ENCODE data around the gene ZNF93. TPM values are rescaled to one million over a fixed set of nuclear protein-coding genes. Genes with fewer than 3 reads are reported as not detected.
A peak's percentile ranks its signal among the peaks of the same experiment; 100 is the strongest.
"Not testable (repeated sequence)": the region's sequence is repeated elsewhere in the genome, so short reads cannot be mapped to it uniquely, and the experiment has no call there.

ZNF93 gene
- total RNA-seq, 1 experiment from 2014 or later, result not detected

DNA sequence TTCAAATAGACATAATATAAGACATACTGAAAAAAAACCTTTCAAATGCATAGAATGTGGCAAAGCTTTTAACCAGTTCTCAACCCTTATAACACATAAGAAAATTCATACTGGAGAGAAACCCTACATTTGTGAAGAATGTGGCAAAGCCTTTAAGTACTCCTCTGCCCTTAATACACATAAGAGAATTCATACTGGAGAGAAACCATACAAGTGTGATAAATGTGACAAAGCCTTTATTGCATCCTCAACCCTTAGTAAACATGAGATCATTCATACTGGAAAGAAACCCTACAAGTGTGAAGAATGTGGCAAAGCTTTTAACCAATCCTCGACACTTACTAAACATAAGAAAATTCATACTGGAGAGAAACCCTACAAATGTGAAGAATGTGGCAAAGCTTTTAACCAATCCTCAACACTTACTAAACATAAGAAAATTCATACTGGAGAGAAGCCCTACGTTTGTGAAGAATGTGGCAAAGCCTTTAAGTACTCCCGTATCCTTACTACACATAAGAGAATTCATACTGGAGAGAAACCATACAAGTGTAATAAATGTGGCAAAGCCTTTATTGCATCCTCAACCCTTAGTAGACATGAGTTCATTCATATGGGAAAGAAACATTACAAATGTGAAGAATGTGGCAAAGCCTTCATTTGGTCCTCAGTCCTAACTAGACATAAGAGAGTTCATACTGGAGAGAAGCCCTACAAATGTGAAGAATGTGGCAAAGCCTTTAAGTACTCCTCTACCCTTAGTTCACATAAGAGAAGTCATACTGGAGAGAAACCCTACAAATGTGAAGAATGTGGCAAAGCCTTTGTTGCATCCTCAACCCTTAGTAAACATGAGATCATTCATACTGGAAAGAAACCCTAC, 32.9 kb downstream of the ZNF93 start:
- in situ Hi-C loops (cut with HindIII; ENCODE audit: low sequenced_read_pairs); DNase-seq (ENCODE audit: low spot score): not testable (repeated sequence)

DNA sequence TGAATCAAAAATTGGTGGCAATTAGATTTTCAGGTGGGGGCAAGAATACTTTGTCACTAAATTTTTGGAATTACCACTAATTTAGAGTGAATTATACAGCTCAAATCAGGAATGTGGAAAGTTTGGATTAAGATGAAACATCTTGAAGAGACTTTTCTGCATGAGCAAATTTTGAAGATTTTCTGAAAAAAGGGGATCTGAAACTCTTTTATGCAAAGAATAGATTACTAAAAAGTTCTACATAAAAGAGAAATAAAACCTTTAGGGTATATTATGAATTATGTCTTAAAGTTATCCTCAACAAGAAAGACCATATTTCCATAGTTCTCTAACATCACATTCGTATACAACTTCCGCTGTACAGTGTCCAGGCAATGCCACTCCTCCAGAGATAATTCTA, 36.7 kb downstream of the ZNF93 start:
- no peak for DNase-seq (ENCODE audit: low spot score)
- in situ Hi-C loops (cut with HindIII; ENCODE audit: low sequenced_read_pairs), result no loop called here

DNA sequence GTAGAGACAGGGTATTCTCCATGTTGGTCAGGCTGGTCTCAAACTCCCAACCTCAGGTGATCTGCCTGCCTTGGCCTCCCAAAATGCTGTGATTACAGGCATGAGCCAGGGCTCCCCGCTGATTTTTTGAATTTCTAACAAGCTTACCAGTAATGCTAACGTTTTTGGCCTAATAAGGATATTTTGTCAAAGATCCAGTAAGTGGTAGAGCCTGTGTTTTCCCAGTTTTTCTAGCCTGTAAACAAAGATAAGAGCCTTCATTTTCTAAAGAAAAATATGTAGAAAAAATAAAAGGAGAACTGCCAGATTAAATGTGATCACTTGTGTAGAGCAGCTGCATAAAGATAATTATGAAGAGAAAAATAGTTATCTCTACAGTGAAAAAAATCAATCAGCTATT, 37.7 kb downstream of the ZNF93 start:
- in situ Hi-C loops (cut with HindIII; ENCODE audit: low sequenced_read_pairs), result no loop called here
- no peak for DNase-seq (ENCODE audit: low spot score)

DNA sequence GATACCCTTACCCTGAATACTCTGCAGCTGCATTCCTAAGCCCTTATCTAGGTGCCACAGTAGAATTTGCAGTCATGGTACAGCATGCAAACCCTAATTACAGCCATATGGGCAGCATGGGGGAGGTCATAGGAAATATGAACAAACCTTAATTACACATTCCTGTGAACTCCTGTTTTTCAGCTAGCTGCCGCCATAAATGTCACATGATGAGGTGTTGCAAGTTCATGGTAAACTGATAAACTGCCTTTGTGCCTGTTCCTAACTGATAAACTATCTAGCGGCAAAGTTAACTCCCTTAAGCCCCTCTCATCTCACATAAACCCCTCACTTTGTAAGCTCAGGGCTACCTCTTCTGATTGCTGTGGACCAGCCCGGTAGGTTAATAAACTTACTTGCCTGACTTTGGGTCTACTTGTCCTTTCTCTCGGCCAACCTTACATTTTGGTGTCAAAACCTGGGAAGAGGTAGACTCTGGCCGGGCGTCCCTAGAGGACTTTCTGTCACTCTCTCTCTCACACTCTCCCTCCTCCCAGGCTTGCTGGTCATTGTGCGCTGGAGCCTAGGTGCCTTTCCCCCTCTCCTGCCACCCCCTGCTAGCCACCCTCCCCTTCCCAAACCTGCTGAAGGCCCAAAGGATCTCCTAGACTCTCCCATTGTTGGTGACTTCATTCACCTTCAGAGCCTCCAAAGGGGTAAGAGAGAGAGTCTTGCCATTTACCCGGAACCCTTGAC, 43.3 kb downstream of the ZNF93 start:
- DNase-seq (ENCODE audit: low spot score), result no peak
- in situ Hi-C loops (cut with HindIII; ENCODE audit: low sequenced_read_pairs), result no loop called here

DNA sequence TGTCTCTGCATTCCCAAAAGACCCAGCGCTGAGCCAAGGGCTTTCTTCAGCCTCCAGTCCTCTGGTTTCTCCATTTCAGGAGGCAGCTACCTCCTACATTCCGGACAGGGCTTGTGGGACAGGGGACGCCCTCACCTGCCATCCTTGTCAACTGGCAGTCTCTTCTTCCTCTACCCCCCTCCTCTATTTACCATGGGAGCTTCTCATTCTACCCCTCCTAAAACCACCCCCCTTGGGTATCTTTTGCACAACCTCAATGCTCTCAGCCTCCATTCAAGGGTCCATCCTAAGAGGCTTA, 43.8 kb downstream of the ZNF93 start:
- in situ Hi-C loops (cut with HindIII; ENCODE audit: low sequenced_read_pairs), result no loop called here
- DNase-seq (ENCODE audit: low spot score), result no peak

DNA sequence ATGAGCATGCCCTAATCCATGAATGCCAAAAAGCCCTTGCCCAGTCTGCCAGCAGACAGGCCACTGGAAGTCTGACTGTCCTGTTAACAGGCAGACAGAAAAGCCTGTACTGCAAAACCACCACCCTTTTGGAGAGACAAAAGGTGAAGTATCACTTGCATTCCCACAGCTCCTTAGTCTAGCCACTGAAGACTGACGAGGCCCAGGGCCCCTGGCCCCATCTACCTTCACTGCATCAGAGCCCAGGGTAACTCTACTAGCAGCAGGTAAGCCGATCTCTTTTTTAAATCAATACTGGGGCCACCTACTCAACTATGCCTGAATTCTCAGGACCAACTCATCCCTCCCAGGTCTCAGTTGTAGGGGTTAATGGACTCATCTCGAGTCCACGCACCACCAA, 45.5 kb downstream of the ZNF93 start:
- DNase-seq (ENCODE audit: low spot score), result no peak
- in situ Hi-C loops (cut with HindIII; ENCODE audit: low sequenced_read_pairs), result no loop called here

DNA sequence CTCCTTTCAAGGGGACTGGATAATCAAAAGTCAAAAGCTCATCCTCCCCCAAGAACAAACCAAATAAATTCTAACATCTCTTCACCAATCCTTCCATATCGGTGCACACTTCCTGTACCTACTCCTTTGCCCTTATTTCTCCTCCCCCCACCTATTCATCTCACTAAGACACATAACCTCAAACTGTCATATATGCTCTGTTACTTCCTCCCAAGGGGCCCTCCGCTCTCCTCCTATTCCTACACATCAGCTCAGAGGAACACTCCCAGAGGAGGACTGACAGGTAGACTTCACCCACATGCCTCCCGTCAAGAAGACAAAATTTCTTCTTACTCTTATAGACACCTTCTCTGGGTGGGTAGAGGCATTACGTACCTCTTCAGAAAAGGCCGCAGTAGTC, 48.1 kb downstream of the ZNF93 start:
- in situ Hi-C loops (cut with HindIII; ENCODE audit: low sequenced_read_pairs), result no loop called here
- DNase-seq (ENCODE audit: low spot score), result no peak

DNA sequence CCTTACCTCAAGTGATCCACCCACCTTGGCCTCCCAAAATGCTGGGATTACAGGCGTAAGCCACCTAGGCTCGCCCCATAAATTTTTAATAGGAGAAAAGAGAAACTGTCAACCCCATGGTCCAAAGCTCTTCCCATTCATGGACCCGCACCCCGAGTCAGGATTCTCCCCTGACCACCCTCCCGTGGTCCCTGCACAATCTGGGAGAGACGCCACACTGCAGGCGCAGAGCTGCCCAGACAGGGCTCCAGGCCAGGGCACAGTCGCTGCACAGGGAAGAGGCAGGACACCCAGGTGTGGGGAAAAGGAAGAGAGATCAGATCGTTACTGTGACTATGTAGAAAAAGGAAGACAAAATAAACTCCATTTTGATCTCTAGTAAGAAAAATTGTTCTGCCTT, 54.5 kb downstream of the ZNF93 start:
- in situ Hi-C loops (cut with HindIII; ENCODE audit: low sequenced_read_pairs), result no loop called here
- DNase-seq (ENCODE audit: low spot score), result no peak

DNA sequence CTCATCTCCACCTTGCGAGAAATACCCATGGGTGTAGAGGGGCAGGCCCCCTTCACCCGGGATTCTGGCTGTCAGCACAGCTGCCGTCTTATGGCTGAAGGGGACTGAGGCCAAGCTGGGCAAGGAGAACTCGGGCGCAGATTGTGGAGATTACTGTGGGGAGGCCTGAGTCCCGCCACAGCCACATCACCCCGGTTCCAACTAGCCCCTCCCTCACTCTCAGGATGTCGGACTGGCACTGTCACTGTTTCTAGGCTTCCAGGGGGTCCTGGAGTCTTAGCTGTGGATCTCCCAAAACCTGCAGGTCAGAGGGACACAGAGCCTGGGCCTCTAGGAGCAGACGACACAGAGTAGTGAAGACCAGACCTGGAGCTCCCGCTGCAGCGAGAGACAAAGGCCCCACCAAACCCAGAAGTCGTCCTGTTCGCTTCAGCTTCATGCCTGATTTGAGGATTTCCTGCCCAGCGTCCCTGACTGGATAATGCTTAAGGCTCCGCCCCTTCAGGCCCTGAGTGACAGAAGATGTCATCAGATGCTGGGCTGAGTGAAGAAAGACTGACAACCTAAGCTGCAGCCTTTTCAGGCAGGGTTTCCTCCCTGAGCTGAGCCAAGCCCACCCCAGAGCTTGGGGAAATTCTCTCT, 55.8 kb downstream of the ZNF93 start:
- in situ Hi-C loops (cut with HindIII; ENCODE audit: low sequenced_read_pairs), result no loop called here
- DNase-seq (ENCODE audit: low spot score), result no peak

DNA sequence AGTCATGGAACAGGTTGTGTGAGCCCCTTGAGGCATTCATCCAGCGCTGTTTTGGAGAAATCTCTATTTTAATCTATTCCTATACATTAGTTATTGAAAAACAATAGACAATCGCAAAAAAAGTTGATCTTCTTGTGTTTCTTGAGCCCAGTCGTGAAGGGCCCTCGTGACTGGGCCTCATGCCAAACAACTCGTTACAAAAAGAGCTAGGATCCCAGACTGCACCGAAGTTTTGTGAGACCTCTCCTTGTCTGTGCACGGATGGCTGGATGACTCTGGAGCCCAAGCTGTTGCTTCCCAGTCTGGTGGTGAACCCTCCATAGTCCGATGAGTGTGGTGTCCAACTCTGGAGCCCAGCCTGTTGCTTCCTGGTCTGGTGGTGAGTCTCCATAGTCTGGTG, 57.0 kb downstream of the ZNF93 start:
- DNase-seq (ENCODE audit: low spot score); in situ Hi-C loops (cut with HindIII; ENCODE audit: low sequenced_read_pairs): not testable (repeated sequence)

DNA sequence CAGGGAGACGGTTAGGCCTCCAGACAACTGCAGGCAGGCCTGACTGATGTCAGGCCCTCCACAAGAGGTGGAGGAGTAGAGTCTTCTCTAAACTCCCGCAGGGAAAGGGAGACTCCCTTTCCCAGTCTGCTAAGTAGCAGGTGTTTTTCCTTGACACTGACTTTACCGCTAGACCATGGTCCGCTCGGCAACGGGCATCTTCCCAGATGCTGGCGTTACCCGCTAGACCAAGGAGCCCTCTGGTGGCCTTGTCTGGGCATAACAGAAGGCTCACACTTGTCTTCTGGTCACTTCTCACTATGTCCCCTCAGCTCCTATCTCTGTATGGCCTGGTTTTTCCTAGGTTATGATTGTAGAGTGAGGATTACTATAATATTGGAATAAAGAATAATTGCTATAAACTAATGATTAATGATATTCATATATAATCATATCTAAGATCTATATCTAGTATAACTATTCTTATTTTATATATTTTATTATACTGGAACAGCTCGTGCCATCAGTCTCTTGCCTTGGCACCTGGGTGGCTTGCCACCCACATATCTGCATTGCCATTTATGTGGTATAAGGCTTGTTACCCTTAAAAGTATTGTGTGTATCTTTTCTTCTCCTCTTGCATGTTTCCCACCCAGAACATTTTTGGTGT, 58.5 kb downstream of the ZNF93 start:
- DNase-seq (ENCODE audit: low spot score), result peak; percentile 78
- in situ Hi-C loops (cut with HindIII; ENCODE audit: low sequenced_read_pairs), result not testable (repeated sequence)

DNA sequence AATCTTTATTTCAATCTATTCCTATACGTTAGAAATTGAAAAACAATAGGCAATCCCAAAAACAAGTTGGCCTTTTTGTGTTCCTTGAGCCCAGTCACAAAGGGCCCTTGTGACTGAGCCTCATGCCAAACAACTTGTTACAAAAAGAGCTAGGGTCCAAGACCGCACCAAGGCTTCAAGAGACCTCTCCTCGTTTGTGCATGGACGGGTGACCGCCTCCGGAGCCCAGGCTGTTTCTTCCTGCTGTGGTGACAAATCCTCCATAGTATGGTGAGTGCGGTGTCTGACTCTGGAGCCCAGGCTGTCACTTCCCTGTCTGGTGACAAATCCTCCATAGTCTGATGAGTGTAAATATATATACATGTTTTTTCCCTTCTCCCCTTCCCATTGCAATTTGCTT, 63.7 kb downstream of the ZNF93 start:
- no peak for DNase-seq (ENCODE audit: low spot score)
- in situ Hi-C loops (cut with HindIII; ENCODE audit: low sequenced_read_pairs), result no loop called here

DNA sequence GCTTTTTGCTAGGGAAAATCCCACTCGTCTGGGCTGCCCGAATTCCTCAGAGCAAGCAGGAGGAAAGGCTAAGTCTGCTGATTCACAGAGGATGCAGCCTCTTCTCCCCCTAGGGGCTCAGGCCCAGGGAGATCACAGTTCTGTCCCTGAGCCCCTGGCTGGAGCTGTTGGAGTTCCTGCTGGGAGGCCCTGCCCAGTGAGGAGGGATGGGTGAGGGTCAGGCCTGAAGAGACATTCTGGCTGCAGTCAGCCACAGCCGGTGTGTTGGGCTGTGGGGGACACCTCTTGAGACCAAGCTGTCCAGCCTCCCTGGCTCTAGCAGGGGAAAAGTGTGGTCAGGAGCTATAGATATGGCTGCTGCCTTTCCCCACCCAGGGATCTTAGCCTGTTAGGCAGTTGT, 65.4 kb downstream of the ZNF93 start:
- DNase-seq (ENCODE audit: low spot score); in situ Hi-C loops (cut with HindIII; ENCODE audit: low sequenced_read_pairs): not testable (repeated sequence)

DNA sequence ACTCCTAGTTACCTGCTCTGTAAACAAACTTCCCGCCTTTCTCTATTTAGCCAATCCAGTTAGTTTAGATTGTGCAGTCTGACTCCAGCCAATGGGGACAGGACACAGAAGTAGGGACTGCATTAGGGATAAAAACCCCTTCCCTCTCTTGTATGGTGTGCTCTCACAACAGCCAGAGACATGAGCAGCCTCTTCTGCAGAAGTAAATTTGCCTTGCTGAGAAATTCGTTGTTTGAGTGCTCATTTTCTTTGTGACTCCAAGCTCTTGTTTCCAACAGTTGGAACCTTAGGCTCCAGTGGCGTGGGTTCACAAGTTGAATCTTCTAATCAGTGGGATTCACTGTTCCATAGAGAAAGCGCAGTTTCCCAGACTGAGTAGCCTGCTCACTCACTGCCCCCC, 66.1 kb downstream of the ZNF93 start:
- in situ Hi-C loops (cut with HindIII; ENCODE audit: low sequenced_read_pairs), result no loop called here
- no peak for DNase-seq (ENCODE audit: low spot score)

Other genes starting within 250 kb of the ZNF93 start
- 36.0 and 48.0 TPM in 2 replicates for gene ATP13A1, start 237.3 kb upstream of the ZNF93 start, total RNA-seq (2014; rRNA removed; shearing (Covaris generic))
- gene ZNF101, start 232.1 kb upstream of the ZNF93 start, total RNA-seq (2014; rRNA removed; shearing (Covaris generic)), result 15.9 and 19.1 TPM in 2 replicates
- gene ZNF14, start 167.8 kb upstream of the ZNF93 start, total RNA-seq (2014; rRNA removed; shearing (Covaris generic)), result 4.7 and 7.8 TPM in 2 replicates
- gene ZNF506, start 79.2 kb upstream of the ZNF93 start, total RNA-seq (2014; rRNA removed; shearing (Covaris generic)), result not detected in 2 replicates
- 0.12 and 1.0 TPM in 2 replicates for gene ZNF253, start 35.1 kb upstream of the ZNF93 start, total RNA-seq (2014; rRNA removed; shearing (Covaris generic))
- gene ZNF682, start 138.6 kb downstream of the ZNF93 start, total RNA-seq (2014; rRNA removed; shearing (Covaris generic)), result 0.62 TPM in 1 of 2 replicates, not detected in the other
- gene ZNF90, start 177.1 kb downstream of the ZNF93 start, total RNA-seq (2014; rRNA removed; shearing (Covaris generic)), result not detected in 2 replicates